HL-60/S4 treated with retinoic acid at 250 ng/mL for 4 days and 3 days (cell line): ENCODE results near the gene GPD1.
"Not testable (repeated sequence)": the region's sequence is repeated elsewhere in the genome, so short reads cannot be mapped to it uniquely, and the experiment has no call there.

Source experiments
- in situ Hi-C: fragments of 300-500 bp; cut with MboI; formaldehyde crosslinking; loops from 2 replicates; pipeline ENCODE4 v1.7.0; 2022; ENCODE audit warnings: low sequenced_read_pairs

GPD1 gene

DNA sequence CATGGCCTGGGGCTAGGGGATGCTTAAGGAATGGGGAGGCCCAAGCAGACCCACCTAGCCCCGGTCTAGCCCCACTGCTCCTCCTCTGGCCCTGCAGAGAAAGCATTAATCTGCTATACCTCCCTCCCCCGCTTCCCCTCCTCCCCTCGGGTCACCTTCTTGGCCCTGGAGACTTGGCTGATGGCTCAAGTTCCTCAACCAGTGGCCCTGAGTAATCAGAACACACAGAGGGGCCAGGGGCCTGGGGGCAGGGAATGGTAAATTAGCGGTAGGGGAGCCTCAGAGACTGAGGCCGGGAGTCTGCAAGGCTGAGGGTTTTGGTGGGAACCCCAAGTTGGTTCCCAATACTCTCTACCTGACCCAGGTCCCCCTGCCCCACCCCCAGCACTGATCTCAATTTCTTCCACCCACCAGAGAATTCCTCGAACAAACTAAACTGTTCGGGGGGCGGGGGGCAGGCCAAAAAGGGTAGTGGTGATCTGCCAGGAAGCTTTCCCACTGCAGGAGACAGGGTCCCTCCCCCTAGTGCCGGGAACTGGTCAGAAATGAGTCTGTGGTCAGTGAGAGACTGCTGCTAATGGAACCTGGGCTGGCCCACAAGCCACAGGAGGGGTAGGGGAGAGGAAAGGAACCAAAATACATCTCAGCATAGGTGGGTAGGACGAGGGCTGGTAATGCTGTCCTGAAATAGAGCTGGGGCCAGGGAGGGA is 31.5 kb upstream of the GPD1 start:
- in situ Hi-C loops = loop anchor here (10.0 to 25.0 kb wide), 2 partner anchors 102 to 210 kb away; no protein-coding TSS in a partner anchor

DNA sequence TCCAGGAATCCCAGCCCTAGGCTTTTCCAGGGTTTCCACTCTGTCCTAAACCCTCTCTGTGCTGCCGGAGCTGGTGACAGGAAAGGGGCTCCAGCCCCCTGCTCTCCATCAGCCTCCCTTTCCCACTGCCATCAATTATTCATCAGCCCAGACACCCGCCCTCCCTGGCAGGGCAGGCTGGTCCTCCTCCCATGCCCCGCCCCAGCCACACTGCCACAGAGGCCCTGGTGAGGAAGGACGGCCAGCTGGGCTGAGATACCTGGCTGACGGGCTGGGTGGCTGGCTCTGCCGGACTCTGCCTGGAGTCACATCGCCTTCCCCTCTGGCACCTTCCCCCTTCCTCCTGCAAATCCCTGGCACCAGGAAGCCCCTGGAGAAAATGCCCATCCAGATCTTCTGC is 30.6 kb upstream of the GPD1 start:
- in situ Hi-C loops = loop anchor here (10.0 to 25.0 kb wide), 2 partner anchors 102 to 211 kb away; no protein-coding TSS in a partner anchor

- in situ Hi-C loops = loop anchor here (10.0 to 25.0 kb wide), 2 partner anchors 101 to 211 kb away; no protein-coding TSS in a partner anchor
Observed at GRCh38 chr12:50073712-50074111, 30.1 kb upstream of the GPD1 start.

DNA sequence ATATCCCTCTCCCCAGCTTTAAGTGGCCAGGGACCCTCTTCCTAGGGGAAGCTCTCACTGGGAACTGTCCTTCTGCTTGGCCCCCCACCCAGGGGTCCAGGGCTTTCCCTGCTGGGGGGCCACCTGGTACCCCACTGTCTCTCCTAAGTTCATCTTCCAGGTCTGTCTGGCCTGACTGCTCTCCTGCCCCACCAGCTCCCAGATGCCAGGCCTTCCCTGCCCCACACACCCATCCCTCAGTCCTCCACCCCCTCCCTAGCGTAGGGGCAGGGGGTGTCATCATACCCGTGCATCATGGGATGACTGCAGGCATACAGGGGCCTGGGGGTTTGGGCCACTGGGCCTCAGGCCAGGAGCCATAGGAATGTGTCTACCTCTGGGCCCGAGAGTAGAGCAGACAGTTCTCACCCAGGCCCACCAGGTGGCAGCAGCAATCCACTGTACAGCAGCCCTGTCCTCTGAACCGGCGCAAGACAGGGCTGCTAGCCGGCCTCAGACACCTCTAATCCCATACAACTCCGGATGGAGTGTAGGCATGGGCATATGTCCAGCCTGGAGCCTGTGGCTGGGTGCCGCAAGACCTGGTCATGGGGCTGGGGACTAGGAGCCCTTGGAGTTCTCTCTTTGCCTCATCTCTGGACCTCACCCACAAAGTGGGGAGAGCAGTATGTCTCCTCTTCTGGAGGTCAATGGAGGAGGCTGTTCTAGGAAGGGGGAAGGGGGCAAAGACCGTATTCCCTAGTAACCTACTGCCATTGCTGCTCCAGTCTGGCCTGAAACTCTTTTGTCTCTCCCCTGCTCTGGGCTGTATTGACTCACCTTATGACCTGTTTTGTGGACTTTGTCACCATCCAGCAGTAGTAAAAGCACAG is 28.6 kb upstream of the GPD1 start:
- in situ Hi-C loops = loop anchor here (10.0 to 25.0 kb wide), 2 partner anchors 100 to 213 kb away; no protein-coding TSS in a partner anchor

DNA sequence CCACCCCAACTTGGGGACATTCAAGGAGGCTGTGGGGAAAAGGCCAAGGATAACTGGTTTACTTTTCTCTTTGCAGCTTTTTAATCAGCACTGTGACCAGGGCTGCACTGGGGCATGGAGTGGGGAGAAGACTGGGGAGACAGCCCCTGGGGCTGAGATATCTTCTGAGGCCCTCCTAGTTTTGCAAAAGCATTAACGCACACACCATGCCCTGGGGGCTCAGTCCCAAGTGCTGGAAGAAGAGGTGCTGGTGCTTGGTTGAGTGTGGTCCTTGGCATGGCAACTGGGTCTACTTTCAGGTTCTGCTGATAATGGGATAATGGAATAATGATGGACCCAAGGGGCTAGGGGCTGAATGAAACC is 28.0 kb upstream of the GPD1 start:
- in situ Hi-C loops = loop anchor here (10.0 kb wide), 1 partner anchor 99 kb away; no protein-coding TSS in a partner anchor

DNA sequence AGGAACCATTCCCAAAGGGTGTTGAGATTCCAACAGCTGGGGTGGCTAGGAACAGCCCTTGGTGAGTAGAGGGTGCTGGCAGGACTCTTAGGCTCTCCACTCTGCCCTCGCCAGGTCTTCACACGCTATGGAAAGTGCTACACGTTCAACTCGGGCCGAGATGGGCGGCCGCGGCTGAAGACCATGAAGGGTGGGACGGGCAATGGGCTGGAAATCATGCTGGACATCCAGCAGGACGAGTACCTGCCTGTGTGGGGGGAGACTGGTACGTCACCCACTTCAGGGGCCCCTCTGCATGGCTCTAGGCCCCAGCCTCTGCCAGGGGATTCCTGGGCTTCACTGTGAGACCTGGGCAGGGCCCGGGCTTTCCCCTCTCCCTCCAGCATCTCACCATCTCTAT is 26.7 kb upstream of the GPD1 start:
- in situ Hi-C loops = loop anchor here (10.0 kb wide), 1 partner anchor 98 kb away; no protein-coding TSS in a partner anchor

- in situ Hi-C loops = loop anchor here (10.0 kb wide), 1 partner anchor 97 kb away; no protein-coding TSS in a partner anchor
Observed at GRCh38 chr12:50078281-50078680, 25.5 kb upstream of the GPD1 start.

GRCh38 chr12:50079771-50080170 is 24.0 kb upstream of the GPD1 start:
- in situ Hi-C loops = loop anchor here (10.0 kb wide), 1 partner anchor 95 kb away; no protein-coding TSS in a partner anchor

- in situ Hi-C loops = no loop called here
Observed at GRCh38 chr12:50081096-50081808, 22.6 kb upstream of the GPD1 start.

GRCh38 chr12:50082644-50083043 is 21.2 kb upstream of the GPD1 start:
- in situ Hi-C loops = no loop called here

DNA sequence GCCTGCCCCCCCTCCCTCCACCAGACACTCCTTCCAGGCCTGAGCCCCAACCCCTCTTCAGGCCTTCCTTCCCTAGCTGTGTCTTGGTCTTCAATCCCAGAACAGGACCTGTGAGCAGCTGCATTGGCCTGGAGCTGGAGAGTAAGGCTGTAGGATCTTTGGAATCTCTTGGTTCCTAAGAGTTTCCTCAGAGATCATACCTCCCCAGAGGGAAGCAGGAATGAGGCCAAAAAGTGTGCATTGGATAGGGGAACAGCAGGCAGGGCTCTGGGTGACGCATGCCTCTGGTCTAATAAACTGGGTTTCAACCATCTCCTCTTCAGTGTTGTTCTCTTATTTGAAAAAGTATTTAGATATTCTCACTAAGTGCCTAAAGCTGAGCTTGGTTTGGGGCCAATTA is 20.5 kb upstream of the GPD1 start:
- in situ Hi-C loops = no loop called here

- in situ Hi-C loops = not testable (repeated sequence)
Observed at GRCh38 chr12:50084409-50084774, 19.4 kb upstream of the GPD1 start.

- in situ Hi-C loops = no loop called here
Observed at GRCh38 chr12:50084775-50085614, 18.8 kb upstream of the GPD1 start, which contains the start of gene SMARCD1. TSS of gene SMARCD1 (plus strand) at chr12:50085342. CDS start at chr12:50085370, 28 bp downstream.

- in situ Hi-C loops = no loop called here
Observed at GRCh38 chr12:50085615-50086072, 18.2 kb upstream of the GPD1 start.

DNA sequence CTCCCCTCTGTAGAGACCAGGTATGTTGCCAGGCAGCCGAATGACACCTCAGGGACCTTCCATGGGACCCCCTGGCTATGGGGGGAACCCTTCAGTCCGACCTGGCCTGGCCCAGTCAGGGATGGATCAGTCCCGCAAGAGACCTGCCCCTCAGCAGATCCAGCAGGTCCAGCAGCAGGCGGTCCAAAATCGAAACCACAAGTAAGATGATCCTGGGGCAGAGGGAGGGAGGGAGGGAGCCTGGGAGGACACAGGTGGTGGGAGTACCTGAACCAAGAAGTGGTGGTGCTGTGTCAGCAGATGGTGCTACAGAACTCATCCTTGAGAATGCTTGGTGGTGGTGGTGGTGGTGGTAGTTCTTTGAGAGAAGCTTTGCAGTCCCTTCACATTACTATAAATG is 17.7 kb upstream of the GPD1 start:
- in situ Hi-C loops = no loop called here

- in situ Hi-C loops = no loop called here
Observed at GRCh38 chr12:50087151-50087550, 16.7 kb upstream of the GPD1 start.

GRCh38 chr12:50087995-50088394 is 15.8 kb upstream of the GPD1 start:
- in situ Hi-C loops = no loop called here

DNA sequence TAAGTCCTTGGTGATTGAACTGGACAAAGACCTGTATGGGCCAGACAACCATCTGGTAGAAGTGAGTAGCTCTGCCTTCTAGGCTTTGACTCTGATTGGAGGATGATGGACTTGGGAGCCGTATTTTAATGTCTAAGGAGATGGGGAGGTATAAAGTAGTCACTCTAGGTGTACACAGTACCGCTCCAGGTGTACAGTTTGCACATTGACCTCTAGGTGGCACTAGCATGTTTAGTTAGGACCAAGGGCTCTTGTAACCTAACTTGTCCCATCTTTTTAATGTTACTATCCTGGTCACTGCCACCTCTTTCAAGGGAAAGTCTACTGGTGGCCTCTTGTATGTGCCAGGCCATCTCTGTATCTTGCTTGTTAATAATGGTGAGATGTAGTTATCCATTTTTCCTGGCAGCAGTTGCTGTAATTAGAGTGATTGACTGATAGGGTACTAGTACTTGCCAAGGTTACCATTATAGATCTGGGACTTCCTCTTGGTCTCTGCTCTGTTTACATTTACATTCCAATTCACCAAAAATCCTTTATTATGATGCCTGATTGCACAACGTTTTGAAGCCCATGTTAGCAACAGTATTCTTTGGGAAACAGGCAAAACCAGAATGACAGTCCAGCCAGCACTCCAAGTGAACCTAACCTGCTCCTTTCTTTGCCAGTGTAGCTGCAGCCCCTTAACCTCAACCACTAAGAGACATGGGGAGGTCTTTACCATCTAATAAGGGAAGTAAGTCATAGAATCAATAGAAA is 15.1 kb upstream of the GPD1 start:
- in situ Hi-C loops = no loop called here

- in situ Hi-C loops = no loop called here
Observed at GRCh38 chr12:50089730-50090129, 14.1 kb upstream of the GPD1 start.
